Epithelial cell of esophagus (primary cell): ENCODE data around the gene ZNF396.

Experiments
- DNase-seq: peaks from one replicate; pipeline ENCODE4 v3.0.0; 2010; ENCODE audit warnings: low read depth
- H3K4me3 ChIP-seq: 2 replicates; pipeline ENCODE4 v1.5.1; 2011; ENCODE audit warnings: mild to moderate bottlenecking, low read length, control low read depth
- CTCF ChIP-seq: IDR thresholded peaks from 2 replicates; pipeline ENCODE4 v1.5.1; 2011; ENCODE audit warnings: low read depth, mild to moderate bottlenecking, low read length, control low read depth, inconsistent platforms; ENCODE audit not compliant: insufficient read depth; ENCODE audit errors: missing control alignments

The ZNF396 gene

DNA sequence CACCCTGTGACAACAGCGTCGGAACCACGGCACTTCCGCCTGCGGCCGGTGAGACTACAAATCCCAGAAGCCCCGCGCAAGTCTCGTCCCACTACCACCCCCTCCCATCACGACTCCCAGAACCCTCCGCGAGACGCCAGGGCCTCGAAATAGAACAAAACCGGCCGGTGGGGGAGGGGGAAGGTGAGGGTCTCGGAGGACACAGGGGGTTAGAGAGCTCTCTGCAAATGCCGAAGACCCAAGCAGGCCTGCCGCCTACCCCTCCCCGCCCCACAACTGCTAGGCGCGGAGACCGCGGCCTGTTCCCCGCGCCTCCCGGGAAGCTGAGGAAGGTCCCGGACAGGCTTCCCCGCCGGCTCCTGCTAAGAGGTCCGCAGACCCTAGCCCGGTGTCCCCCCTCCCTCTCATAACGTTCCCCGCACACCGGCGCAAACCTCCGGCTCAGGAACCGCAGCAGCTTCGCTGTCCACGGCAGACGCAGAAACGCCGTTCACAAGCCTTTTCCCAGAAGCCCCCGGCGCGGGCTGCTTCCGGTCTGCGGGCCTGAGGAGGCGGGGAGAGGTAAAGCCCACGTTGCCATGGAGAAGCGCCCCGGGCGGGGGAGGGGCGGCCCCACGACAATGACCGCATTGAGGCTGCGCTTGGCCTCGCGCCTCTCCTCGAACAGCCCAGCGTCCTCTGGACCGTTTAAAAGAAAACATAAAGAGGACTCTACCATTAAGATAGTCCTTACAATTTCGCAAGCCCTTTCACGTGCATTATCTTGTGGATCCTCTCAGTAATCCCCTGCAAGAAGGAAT lies 33.0 kb downstream of the ZNF396 start, which contains the start of gene ZNF24:
Gene ZNF24 (minus strand): TSS at position 485 of the 800 bp plus-strand sequence. CDS start 3,770 bp downstream, outside the sequence.
- DNase-seq, result peak; percentile 91
- peak within 1 kb of the TSS; percentile 83 for H3K4me3 ChIP-seq
- no peak for TF ChIP-seq CTCF

GRCh38 chr18:35343488-35343935 lies 33.6 kb downstream of the ZNF396 start:
- peak overlapping the region; percentile 83 for H3K4me3 ChIP-seq
- DNase-seq, result peak; percentile 8
- no peak for TF ChIP-seq CTCF

GRCh38 chr18:35337286-35337685 lies 39.9 kb downstream of the ZNF396 start:
- no peak for TF ChIP-seq CTCF
- DNase-seq, result no peak
- no peak overlapping the region for H3K4me3 ChIP-seq

GRCh38 chr18:35335866-35336265 lies 41.3 kb downstream of the ZNF396 start:
- H3K4me3 ChIP-seq, result no peak overlapping the region
- no peak for TF ChIP-seq CTCF
- no peak for DNase-seq

DNA sequence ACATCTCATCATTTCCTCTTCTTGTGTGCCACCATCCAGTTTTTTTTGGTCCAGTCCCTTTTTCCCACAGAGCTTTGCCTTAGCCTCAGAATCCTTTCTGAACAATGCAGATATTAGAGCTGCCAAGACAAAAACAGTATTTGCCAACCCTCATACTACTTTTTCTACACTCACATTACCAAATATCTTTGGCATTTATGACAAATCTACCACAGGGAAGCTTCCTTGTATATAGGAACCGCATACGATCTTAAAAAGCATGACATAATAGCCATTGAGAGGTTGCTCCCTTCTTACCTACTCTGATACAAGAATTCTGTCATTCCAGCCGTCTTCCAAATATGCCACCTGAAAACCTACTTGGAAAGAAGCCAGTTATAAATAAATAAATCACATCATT lies 42.3 kb downstream of the ZNF396 start:
- peak; percentile 72 for DNase-seq
- no peak overlapping the region for H3K4me3 ChIP-seq
- no peak for TF ChIP-seq CTCF

- DNase-seq, result no peak
- TF ChIP-seq CTCF, result no peak
- no peak overlapping the region for H3K4me3 ChIP-seq
These were observed 42.9 kb downstream of the ZNF396 start for GRCh38 chr18:35334212-35334611.

- TF ChIP-seq CTCF, result no peak
These were observed 45.6 kb downstream of the ZNF396 start for GRCh38 chr18:35331367-35332087.

More at GRCh38 chr18:35331367-35332087, 45.6 kb downstream of the ZNF396 start:
- no peak overlapping the region for H3K4me3 ChIP-seq
- no peak for DNase-seq
